Activated T-cell treated with anti-CD3 and anti-CD28 coated beads for 1 hour (primary cell): ENCODE data around the gene RBM19.

Experiments
- DNase-seq: peaks from one replicate; pipeline ENCODE4 v3.0.0-alpha.2; 2020; ENCODE audit warnings: low read depth

Gene RBM19

DNA sequence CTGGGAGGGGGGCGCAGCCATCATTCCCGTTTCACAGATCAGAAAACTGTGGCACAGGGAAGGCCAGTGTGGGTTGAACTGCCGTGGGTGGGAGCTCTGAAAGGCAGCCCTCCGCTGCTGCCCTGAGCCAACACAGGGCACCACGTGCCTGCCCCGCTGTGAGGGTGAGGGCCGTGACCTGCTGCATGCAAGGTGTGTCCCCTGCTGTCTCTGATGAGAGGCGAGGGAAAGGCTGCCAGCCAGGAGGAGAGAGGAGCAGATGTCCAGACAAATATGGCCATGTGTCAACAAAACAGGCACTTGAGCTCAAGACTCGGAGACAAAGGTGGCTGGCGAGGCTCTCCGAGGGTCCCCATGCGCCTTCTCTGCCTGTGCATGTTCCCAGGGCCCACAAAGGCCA, 108.8 kb downstream of the RBM19 start:
- DNase-seq: no peak

DNA sequence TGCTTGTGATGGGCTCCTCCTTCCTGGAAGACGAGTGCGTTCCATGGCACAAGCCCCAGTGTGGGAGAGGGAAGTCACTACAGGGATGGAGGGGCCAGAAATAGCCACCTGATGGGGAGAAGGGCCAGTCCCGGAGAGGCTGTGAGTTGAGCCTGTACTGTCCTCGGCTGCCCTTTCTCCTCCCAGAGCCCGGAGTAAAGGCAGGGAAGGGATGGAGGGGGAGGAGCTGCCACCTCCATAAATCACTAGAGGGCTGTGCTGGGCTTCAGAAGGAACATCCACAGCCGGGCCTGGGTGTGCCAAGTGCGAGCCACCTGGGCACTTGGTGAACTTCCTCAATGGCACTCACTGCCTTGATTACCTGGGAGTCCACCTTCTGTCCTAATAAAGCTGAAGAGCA, 110.1 kb downstream of the RBM19 start:
- DNase-seq: no peak

DNA sequence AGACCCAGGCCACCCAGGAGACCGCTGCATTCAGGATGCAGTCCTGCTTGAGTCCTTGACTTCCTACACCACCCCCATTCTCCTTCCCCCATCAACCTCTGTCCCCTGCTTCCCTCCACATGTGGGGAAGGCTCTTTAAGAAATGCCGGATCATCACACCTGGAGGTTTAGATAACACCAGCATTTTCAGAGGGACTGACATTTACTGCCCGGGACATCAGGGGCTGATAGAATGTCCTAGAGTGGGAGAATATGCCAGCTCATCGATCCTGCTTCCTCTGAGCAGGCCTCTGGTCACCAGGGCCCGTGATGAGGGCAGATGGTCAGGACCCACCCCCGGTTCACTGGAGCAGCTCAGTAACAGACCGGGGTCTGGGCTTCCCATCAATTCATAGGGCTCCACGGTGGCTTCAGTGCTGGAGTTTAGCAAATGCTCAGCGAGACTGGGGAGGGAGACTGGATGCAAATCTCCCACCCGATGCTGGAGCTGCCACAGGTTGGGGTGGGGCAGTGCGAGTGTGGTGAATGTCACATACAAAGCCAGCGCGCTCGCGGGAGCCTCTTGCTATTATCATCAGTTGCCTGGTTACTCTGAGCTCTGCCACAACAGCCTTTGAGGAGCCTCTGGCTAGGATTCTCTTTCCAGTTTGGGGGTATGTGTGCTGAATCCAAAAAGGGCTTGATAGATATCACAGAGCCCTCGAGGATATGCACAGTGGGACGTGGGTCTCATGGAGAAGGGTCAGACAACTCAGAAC, 111.6 kb downstream of the RBM19 start:
- no peak for DNase-seq

DNA sequence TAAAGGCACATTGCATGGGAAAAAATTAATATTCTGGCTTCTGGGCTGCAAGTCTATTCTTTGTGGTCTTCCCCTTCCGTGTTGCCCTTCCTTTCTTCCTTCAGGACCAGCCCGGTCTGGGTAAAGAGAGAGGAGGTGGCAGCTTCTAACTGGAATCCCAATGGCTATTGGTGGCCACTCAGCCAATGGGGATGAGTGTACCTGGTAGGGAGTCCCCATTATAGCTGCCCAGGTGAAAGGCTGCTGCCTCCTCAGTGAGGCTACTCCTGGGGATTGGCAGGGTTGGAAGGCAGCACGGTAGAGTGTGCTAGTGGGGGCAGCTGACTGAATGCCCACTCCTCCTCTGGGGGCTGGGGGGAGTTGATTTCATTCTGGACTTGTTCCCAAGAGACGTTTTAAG, 112.6 kb downstream of the RBM19 start:
- DNase-seq: no peak

DNA sequence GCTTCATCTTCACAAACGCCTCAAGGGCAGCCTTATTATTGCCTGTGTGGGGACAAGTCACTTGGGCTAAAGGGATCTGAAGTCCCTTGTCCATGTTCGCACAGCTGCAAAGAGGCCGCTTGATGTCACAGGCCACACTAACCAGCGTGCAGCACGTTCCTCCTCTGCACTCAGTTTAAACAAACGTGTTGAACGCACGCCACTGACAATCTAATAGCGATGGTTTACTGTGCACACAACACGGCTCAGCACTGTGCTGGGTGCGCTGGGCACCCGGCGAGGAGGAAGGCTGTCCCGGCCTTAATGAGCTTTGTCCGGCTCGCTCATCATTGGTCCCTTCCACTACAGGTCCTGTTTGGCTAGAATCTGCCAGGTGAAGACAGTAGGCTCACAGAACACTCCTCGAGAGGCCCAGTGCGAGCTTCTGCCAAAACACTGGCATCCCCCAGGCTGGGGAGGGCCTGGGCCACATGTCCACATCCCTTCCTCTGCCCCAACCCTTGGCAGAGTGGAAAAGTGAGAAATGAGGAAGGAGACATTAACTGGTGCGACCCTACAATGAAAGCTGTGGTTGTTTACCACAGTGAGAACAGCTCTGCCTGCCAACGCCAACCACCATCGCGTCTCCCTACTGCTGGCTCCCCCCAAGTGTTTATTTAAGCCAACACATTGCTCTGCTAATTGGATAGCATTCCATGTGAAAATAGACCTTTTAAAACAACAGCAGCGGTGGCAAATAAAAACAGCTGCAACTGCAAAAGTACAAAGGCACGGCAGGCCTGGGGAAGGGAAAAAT, 113.2 kb downstream of the RBM19 start:
- no peak for DNase-seq

DNA sequence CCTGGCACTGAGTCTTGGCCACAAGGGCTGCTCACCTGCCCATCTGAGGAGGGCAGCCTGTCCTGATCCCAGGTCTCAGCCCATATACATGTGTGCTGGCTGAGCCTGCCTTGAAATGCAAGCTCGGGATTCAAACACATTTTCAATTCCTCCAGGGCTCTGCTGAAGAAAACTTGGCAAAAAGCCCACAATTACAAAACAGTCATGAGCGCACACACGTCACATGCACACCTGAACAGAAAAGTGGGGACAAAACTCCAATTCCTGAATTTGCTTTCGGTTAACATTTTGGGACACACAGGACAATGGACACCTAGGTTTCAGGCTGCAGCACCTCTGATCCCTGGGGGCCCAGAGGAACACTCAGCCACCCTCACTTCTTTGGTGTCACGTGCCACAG, 113.9 kb downstream of the RBM19 start:
- no peak for DNase-seq

DNA sequence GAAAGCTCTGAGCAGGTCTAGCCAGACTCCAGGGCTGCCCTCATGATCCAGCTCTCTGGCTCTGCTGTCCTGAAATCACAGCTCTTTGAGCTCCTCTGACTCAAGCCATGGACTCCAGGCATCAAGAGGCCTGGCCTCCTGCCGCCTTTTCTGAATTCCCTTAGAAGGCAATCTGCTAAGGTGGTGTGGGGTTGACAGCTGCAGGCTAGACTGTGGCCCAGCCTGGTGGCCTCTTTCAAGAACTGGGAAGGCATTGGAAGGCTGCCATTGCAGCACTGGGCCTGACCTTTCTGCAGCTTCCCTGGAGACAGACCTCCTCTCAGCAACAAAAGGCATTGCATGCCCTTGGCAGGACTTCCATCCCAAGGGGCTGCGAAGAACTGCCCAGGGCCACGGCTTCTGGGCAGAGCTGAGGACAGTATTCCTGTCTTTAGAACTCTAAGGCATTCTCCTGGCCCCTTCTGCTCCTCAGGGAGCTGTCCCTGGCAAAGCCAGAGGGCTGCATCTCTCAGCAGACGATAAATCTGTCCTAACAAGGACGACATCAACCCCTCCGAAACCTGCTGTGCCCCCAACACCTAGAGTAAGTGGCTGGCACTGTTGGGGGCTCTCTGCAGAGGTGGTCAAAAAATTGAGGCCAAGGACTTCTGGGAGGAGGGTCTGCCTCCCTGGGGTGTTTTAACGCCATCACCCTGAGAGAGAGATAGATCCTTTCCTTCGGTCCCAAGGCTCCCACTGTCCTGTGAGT, 115.6 kb downstream of the RBM19 start:
- no peak for DNase-seq

DNA sequence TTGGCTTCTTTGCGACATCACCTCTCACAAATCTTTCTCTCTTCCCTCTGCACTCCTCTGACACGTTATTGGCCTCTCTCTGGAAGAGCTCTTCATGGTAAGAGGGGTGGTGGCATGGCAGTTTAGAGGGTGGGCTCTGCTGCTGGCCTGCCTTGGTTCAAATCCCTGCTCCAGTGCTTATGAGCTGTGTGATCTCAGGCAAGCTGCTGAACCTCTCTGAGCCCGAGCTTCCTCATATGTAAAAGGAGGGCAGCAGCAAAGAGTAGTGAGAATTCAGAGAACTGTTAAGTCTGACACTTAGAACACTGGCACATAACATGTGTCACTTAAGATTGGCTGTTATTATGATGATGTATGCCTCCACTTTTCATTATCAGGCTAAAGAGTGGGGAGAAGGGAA, 118.3 kb downstream of the RBM19 start:
- no peak for DNase-seq

DNA sequence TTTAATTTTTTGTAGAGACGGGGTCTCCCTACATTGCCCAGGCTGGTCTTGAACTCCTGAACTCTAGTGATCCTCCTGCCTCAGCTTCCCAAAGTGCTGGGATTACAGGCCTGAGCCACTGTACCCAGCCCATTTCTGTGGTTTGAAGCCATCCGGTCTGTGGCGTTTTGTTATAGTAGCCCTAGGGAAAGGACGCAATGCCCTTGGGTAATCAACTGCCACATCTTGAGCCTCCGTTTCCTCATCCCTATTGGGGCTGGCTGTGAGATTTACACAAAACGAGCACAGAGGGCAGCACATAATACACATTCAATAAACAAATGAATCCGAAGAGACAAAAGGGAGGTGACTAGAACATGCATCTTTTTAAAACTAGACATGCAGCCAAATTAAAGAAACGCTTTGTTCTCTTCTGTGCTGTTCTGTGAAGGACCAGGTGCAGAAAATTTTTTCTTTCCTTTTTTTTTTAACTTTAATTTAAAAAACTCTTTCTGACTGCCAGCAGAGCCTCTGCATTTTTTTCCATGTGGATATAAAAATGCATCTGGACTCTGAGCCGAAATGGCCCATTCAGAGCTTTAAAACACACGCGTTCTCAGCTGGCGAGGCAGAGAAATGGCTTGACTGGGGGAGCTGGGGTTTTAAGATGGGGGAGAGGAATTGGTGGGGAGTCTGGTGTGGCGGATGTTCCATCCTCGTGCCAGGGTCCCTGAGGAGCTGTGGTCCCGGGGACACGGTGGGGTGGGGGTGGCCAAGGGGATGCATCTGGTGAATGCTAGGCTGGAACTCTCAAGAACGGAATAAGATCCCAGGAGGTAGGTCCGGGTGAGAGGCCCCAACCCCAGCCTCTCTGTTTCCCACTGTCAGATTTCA, 119.0 kb downstream of the RBM19 start:
- DNase-seq: no peak

DNA sequence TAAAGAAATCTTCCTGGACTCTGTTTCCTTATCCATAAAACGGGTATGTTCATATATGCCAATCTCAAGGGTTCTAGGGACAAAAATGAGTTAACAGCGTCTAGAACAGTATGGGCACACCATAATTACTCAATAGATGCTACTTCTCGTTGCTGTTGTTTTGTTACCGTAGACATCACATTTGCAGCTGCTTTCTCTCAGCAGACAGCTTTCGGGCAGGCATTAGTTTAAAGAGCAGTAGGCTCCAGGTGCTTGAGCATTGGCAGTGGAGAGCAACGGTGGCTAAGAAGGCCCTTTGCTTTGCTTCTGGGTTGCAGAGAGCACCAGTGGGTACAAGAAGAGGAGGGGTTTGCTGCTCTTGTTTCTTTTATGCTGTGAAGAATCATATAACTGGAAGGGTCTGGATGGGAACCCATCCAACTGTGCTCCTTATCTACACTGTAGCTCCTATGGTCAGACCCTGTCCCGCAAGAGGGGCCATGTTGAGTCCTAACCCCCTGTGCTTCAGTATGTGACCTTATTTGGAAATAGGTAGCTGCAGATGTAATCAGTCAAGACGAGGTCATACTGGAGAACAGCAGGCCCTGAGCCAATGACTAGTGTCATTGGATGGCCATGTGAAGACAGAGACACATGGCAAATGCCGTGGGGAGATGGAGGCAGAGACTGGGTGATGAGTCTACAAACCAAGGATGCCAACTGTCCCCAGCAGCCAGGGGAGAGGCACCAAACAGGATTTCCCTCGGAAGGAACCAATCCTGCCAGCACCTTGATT, 120.0 kb downstream of the RBM19 start:
- DNase-seq: no peak

DNA sequence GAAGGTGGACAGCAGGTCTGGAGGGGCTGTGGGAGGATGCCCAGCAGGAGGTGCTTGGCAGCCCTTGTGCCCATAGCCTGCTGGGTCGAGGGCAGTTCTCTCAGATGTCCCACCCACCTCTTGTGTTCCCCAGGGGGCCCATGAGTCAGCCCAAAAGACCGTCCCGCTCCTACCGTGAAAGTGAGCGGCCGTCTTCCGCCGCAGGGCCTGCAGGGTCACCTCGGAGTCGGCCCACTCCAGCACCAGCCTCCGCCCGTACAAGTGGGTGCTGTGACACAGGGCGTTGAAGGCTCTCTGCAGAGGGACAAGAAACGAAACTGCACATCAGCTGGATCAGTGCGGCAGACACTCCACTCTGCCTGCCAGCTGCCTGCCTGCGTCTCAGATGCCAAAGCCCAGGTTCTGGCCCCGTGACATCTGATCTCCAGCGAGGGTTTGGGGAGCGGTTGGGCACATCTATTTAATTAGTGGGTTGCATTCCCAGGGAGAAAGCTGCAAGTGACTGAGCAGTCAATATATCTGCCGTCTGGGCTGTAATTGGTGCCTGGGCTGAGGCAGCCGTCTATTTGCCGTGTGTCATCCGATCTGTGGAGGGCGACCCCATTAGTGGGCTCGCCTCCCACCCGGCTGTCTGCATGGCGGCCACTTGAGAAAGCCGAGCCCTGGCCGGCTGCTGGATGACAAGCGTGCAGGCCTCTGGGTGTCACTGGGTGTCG, 121.5 kb downstream of the RBM19 start:
- DNase-seq: no peak

DNA sequence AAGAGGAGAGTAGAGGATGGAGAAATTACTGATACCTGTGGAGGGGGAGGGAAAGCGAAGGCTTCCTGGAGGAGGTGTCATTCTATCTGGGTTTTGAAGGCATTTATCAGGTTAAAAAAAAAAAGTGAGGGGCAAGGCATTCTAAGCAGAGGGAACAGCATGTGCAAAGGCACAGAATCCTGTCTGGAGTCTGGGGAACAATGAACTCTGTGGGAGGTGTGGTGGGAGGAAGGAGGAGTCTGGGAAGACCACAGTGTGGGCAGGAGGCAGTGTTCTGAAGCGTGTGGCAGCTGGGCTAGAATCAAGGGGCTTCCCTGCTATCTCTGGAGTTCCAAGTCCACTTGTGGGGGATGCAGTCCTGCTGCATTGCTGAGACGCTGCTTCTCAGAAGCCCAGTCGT, 123.4 kb downstream of the RBM19 start:
- no peak for DNase-seq

DNA sequence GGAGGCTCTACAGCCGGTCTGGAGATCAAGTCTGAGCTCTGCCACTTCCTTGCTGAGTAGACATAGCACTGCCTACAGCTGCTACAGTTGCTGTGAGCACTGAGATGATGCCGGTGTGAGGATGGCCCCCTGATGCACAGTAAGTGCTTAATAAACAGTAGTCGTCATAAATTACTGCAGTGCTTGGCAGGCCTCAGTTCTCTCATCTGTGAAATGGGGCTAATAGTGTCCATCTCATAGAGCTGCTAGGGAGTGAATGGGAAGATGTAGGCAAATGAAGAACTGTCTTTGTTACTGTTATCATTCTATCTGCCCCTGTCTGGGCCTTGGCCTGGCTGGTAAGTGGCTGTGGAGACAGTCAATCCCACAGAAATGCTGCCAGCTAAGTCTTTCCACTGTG, 124.3 kb downstream of the RBM19 start:
- no peak for DNase-seq

DNA sequence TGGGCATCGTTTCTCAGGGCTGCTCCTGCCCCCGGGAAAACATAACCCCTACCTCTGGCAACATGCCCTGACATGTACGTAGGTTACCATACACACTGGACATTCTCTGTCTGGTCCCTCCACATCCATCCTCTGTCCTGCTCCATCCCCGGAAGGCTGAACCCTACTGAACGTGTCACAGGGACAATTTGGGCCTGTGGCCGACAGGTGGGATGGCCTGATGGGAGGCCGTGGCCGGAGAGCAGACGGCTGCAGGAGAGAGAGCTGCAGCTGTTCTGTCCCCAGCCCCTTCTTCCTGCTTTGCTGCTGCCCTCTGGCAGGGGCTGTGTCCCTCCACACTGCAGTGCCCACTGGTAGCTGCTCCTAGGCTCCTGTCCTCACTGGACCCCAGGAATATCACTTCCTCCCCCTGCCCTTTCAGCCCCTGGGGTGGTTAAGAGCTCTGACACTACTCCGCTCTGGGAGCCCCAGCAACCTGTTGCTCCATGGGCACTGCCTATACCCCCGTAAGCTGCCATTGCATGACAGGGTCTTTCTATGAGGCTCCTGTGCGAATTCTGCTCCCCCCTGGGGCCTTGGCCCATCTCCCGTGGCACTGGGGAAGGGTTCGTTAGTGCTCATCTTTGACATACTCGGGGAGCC, 125.6 kb downstream of the RBM19 start:
- no peak for DNase-seq

DNA sequence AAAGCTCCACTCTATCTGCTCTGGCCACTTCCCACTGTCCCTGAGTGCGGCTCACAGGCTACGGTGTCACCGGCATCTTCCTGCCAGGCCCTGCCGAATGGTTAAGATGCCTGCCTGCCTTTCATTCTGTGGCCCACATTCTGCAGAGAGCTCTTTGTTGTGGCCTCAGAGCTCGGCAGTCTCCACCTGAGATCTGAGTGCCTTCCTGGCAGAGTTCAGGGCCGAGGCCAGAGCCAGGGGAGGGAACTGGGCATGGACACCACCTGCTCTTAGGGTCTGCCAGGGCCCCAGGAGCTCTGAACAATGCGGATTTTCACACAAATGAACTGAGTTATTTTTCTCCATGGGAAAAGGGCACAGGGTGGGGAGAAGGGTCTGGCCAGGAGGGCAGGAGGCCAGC, 127.2 kb downstream of the RBM19 start:
- no peak for DNase-seq

DNA sequence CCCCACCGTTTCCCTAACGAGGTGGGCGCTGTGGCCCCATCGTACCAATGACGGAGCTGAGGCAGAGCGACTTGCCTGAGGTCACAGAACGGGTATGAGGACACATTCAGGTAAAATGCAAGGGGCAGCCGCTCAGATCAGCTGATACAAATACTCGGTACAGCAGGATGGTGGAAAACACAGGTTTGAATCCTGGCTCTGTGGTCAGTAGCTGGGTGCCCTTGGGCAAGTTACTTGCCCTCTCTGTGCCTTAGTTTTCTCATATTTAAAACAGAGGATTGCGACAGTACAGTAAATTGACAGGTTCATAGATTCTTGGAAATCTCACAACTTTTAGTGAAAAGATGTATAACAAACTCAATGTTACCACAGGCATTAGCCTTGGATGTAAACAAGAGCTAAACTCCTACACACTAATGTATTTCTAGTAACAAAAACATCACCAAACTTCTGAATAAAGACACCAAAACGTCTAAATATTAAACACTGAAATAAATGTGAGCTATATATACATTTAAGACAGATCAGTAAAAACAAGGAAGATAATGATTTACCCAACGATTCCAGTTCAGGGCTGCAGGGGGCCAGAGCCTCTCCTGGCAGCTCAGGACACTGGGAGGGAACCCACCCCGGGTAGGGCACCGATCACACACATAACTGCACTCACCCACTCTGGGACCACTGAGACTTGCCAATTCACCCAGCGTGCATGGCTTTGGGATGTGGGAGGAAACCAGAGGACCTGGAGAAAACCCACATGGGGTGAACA, 128.4 kb downstream of the RBM19 start:
- no peak for DNase-seq

DNA sequence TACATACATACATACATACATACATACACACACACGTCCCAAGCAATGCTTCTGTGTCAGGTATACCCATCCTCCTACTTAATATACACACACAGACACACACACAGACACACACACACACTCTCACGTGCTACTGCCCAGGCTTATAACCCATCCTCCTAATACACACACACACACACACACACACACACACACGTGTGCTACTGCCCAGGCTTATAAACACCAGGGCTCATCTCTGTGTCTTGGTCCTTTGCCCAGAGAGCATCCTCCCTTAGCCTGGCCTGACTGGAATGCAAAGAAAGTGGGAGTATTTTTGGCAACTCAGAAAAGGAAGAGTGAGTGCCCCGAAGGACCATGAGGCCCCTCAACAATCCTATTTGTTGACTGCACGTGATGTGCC, 129.0 kb downstream of the RBM19 start:
- DNase-seq: no peak

DNA sequence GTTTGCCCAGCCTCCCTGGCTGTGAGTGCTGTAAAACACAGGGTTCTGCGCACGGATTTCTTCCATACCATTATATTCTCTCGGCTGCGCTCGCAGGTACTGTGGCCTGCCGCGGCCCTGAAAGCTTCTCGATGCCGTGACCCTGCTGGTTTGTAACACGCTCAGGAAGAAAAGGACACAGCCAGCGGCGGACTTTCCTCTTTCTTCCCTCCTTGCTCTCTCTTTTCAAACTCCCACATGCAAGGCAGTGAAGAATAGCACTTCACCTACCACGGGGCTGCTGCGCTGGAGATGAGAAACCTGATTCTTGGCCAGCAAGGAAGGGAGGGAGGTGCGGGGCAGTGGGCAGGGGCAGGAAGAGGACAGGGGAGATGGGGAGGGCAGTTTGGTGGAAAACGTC, 130.2 kb downstream of the RBM19 start:
- DNase-seq: no peak

DNA sequence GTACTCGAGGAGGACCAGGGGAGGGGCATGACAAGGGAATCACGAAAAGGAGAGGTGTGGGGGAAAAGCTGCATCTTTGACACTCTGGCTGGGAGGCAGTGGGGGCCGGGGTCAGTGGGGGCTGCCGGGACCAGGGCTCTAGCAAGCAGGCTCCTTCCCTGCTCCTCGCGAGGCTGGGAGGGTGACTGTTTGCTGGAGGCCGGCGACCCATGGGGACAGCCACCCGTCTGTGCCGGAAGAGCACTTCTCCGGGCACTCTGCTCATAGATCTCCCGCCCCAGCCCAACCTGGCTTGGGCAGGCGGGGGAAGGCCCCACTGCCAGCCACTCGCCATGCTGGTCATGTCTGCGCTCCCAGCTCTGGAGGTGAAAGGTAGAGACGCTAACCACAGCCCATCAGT, 130.7 kb downstream of the RBM19 start:
- DNase-seq: no peak
